CD14-positive monocyte (primary cell): ENCODE measurements around the gene ARMH1. TPM values are rescaled to one million over a fixed set of nuclear protein-coding genes. Genes with fewer than 3 reads are reported as not detected.
A peak's percentile ranks its signal among the peaks of the same experiment; 100 is the strongest.

Experiments used
- DNase-seq, 3 donors: peaks; one replicate each; pipeline ENCODE4 v3.0.0-alpha.2; 2011 to 2022
- H2AFZ ChIP-seq: 2 replicates; pipeline ENCODE4 v1.6.0; 2012; ENCODE audit warnings: mild to moderate bottlenecking, low read depth, low read length, inconsistent platforms; ENCODE audit not compliant: insufficient read depth, poor library complexity, severe bottlenecking
- H3K27ac ChIP-seq, 2 donors: 1 replicate in 1 of 2; 2 replicates in 1 of 2; pipeline ENCODE4 v1.5.1; 2012 to 2013; ENCODE audit warnings: low read length in 2 of 2, control low read depth in 1 of 2, inconsistent platforms in 1 of 2, low read depth in 1 of 2, mild to moderate bottlenecking in 1 of 2
- H3K27me3 ChIP-seq, 2 donors: one replicate each; pipeline versions ENCODE4 v1.6.0 to v1.6.1; 2011 to 2013; ENCODE audit warnings: low read length in 2 of 2; ENCODE audit not compliant: control insufficient read depth in 2 of 2, insufficient read depth in 2 of 2
- H3K36me3 ChIP-seq, 2 donors: replicated peaks in 1 of 2; 1 replicate in 1 of 2; 2 replicates in 1 of 2; pipeline versions ENCODE4 v1.5.1 to v1.6.1; 2012 to 2013; ENCODE audit warnings: low read length in 2 of 2, control low read depth in 1 of 2, inconsistent platforms in 1 of 2, mild to moderate bottlenecking in 1 of 2; ENCODE audit not compliant: insufficient read depth in 2 of 2, control insufficient read depth in 1 of 2
- H3K4me1 ChIP-seq, 2 donors: 1 replicate in 1 of 2; 2 replicates in 1 of 2; pipeline versions ENCODE4 v1.5.1 to v1.6.1; 2012 to 2013; ENCODE audit warnings: low read length in 2 of 2, control low read depth in 1 of 2, inconsistent platforms in 1 of 2, mild to moderate bottlenecking in 1 of 2, moderate library complexity in 1 of 2; ENCODE audit not compliant: insufficient read depth in 2 of 2, control insufficient read depth in 1 of 2
- H3K4me2 ChIP-seq: replicated peaks from 2 replicates; pipeline ENCODE3; 2012; ENCODE audit warnings: low read length, moderate library complexity, mild to moderate bottlenecking; ENCODE audit not compliant: poor library complexity, severe bottlenecking; ENCODE audit errors: extremely low read depth
- H3K4me3 ChIP-seq, 3 experiments: fragments of 200-600 bp in 1 of 3; sonication (generic) in 1 of 3; replicated peaks in 1 of 3; 1 replicate in 2 of 3; 2 replicates in 1 of 3; pipeline ENCODE4 v1.5.1; 2011 to 2013; ENCODE audit warnings: low read length in 3 of 3, mild to moderate bottlenecking in 3 of 3, control low read depth in 2 of 3, low read depth in 2 of 3, inconsistent platforms in 1 of 3, moderate library complexity in 1 of 3
- H3K79me2 ChIP-seq: 2 replicates; pipeline ENCODE4 v1.6.0; 2012; ENCODE audit warnings: mild to moderate bottlenecking, control low read depth, inconsistent platforms, low read length, moderate library complexity; ENCODE audit not compliant: insufficient read depth
- H3K9ac ChIP-seq: 2 replicates; pipeline ENCODE4 v1.6.0; 2017; ENCODE audit warnings: low read length, mild to moderate bottlenecking; ENCODE audit not compliant: insufficient read depth, poor library complexity, severe bottlenecking
- H3K9me3 ChIP-seq, 2 donors: replicated peaks in 1 of 2; 1 replicate in 1 of 2; 2 replicates in 1 of 2; pipeline versions ENCODE4 v1.5.1 to v1.6.1; 2012 to 2013; ENCODE audit warnings: low read length in 2 of 2, control low read depth in 1 of 2; ENCODE audit not compliant: control insufficient read depth in 1 of 2, insufficient read depth in 1 of 2
- H4K20me1 ChIP-seq: 2 replicates; pipeline ENCODE4 v1.6.0; 2012; ENCODE audit warnings: mild to moderate bottlenecking, low read length, control low read depth, moderate library complexity; ENCODE audit not compliant: insufficient read depth
- H3K27ac Mint-ChIP-seq, 7 donors: one replicate each; pipeline ENCODE4 v1.8.0; 2020; ENCODE audit warnings: mild to moderate bottlenecking in 7 of 7, mixed read lengths in 7 of 7, moderate library complexity in 6 of 7, inconsistent platforms in 2 of 7
- H3K27me3 Mint-ChIP-seq, 3 donors: one replicate each; pipeline ENCODE4 v1.8.0; 2021 to 2022; ENCODE audit warnings: low read depth in 3 of 3, mild to moderate bottlenecking in 3 of 3, mixed read lengths in 3 of 3, moderate library complexity in 3 of 3, inconsistent platforms in 1 of 3
- H3K36me3 Mint-ChIP-seq, 2 donors: one replicate each; pipeline ENCODE4 v1.8.0; 2020; ENCODE audit warnings: mixed read lengths in 2 of 2, inconsistent platforms in 1 of 2, mild to moderate bottlenecking in 1 of 2
- H3K4me1 Mint-ChIP-seq: one replicate; pipeline ENCODE4 v1.8.0; 2020; ENCODE audit warnings: mild to moderate bottlenecking, mixed read lengths
- H3K4me3 Mint-ChIP-seq, 2 donors: one replicate each; pipeline ENCODE4 v1.8.0; 2020; ENCODE audit warnings: mild to moderate bottlenecking in 2 of 2, mixed read lengths in 2 of 2, moderate library complexity in 1 of 2
- H3K9me3 Mint-ChIP-seq, 7 donors: one replicate each; pipeline ENCODE4 v1.8.0; 2020 to 2022; ENCODE audit warnings: mixed read lengths in 7 of 7, mild to moderate bottlenecking in 6 of 7, moderate library complexity in 6 of 7, inconsistent platforms in 2 of 7
- WGBS: methylation state at CpG from one replicate; pipeline ENCODE4 v1.1.5; 2013; ENCODE audit warnings: missing lambda C conversion rate; ENCODE audit not compliant: insufficient coverage; 5-methylcytosine and 5-hydroxymethylcytosine counted together
- intact Hi-C, 2 donors: fragments of 100-400 bp; cut with micrococcal nuclease; formaldehyde crosslinking; loops; one replicate each; pipeline versions ENCODE4 v1.15.0 to v1.15.1; 2023
- polyA plus RNA-seq, 3 donors: library from polyadenylated mRNA; depleted of rRNA in 1 of 3; unstranded in 2 of 3; stranded (reverse) in 1 of 3; fragments of 300-500 nt in 2 of 3; fragments of >200 nt in 1 of 3; fragmentation: Illumina TruSeq in 2 of 3; gene quantifications; 1 replicate in 2 of 3; 2 replicates in 1 of 3; pipeline ENCODE4 v1.2.3, GENCODE V29; 2012 to 2021
- TF ChIP-seq, protein P1 (sequence below): fragments of 200-600 bp; IDR thresholded peaks from one replicate; pipeline ENCODE4 v1.8.0; 2022; ENCODE audit warnings: antibody characterized with exemption, mild to moderate bottlenecking

ARMH1 gene
- polyA plus RNA-seq, 3 donors, result 14.7 to 209 (median 15.8) TPM

DNA sequence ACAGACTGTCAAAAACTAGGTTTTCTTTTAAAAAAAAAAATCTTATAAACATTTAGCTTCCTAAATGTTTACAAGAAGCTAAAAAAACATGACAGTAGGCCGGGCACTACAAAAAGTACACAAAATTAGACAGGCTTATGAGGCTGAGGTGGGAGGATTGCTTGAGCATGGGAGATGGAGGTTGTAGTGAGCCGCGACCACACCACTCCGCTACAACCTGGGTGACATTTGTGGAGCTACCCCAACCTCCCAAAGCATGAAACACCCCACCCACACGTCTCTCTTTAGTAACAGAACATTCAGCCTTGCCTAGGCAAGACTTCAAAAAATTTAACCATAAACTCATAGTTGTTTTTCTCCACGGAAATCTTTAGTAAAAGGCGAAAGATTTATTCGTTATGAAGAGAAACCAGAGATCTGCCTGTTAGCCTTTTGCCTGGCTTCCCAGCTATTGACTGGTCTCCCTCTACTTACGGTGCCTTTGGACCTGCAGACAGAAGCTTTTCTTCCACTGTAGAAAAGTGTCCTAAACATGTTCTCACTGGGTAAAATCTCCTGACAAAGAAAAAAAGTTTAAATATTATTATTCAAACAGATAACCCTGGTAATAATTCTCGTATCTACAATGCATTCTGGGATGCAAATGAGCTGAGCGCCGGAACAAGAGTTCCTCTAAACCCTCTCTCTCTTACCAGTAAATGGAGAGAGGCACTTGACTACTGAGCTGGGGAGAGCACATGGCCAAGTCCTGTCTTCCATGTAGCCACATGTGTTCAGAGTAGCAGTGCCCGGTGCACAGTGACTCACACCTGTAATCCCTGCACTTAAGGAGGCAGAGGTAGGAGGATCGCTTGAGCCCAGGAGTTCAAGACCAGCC, 47.2 kb downstream of the ARMH1 start:
- peak overlapping the region; percentile 55 to 89 for H3K27ac ChIP-seq
- H3K9me3 Mint-ChIP-seq, result peaks cover 0 to 5% (median 0%) of the 10 kb centered on the region in 7 donors
- no peaks in the 10 kb centered on the region for H3K27me3 ChIP-seq
- no peaks in the 10 kb centered on the region for H3K9me3 ChIP-seq
- peaks cover 55% of the 10 kb centered on the region for H3K4me1 Mint-ChIP-seq
- H4K20me1 ChIP-seq, result no peaks in the 10 kb centered on the region
- TF ChIP-seq, protein P1, sequence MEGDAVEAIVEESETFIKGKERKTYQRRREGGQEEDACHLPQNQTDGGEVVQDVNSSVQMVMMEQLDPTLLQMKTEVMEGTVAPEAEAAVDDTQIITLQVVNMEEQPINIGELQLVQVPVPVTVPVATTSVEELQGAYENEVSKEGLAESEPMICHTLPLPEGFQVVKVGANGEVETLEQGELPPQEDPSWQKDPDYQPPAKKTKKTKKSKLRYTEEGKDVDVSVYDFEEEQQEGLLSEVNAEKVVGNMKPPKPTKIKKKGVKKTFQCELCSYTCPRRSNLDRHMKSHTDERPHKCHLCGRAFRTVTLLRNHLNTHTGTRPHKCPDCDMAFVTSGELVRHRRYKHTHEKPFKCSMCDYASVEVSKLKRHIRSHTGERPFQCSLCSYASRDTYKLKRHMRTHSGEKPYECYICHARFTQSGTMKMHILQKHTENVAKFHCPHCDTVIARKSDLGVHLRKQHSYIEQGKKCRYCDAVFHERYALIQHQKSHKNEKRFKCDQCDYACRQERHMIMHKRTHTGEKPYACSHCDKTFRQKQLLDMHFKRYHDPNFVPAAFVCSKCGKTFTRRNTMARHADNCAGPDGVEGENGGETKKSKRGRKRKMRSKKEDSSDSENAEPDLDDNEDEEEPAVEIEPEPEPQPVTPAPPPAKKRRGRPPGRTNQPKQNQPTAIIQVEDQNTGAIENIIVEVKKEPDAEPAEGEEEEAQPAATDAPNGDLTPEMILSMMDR, result no peak
- H3K79me2 ChIP-seq, result peaks cover 7% of the 10 kb centered on the region
- H3K36me3 Mint-ChIP-seq, result peaks cover 6 to 8% of the 10 kb centered on the region in 2 donors
- peak overlapping the region; percentile 92 to 98 (median 96) for H3K27ac Mint-ChIP-seq
- 50% methylated on average over 2 of the region's 14 CpGs for WGBS
- H3K27me3 Mint-ChIP-seq, result peaks cover 2 to 8% (median 4%) of the 10 kb centered on the region in 3 donors
- H3K9ac ChIP-seq, result peak overlapping the region; percentile 66
- H3K4me2 ChIP-seq, result peak overlapping the region; percentile 60
- no peak overlapping the region for H2AFZ ChIP-seq
- H3K4me1 ChIP-seq, result peaks cover 42 to 56% of the 10 kb centered on the region in 2 donors
- intact Hi-C loops, result loop anchor here (10.0 kb wide), 2 partner anchors 47 to 53 kb away; partner anchors contain the start of genes ARMH1 (in 1 of the 2), RPS8 (in 1 of the 2) and TMEM53 (in 1 of the 2)
- peak overlapping the region in 1 of 3 experiments; percentile 38 for H3K4me3 ChIP-seq
- H3K36me3 ChIP-seq, result no peaks in the 10 kb centered on the region
- peak; percentile 89 to 95 (median 91) for DNase-seq
- H3K4me3 Mint-ChIP-seq, result peak overlapping the region; percentile 1 to 71

DNA sequence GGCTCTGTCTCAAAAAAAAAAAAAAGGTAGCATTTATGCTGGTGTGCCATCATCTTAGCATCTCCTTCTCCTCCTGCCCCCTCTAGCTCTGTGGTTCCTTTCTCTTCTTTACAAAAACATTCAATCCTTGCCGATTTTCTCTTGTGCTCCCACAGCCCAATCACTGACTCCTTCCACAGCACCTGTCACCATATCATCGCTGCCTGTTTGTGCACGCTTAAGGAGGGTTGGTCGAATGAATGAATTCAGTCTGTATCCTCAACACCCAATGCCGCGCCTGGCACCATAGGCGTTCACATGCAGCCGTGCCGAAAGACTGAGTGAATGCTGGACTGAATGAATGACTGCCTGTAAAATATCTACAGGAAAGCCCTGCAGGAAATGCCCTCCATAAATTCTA, 48.5 kb downstream of the ARMH1 start:
- no peaks in the 10 kb centered on the region for H3K36me3 ChIP-seq
- TF ChIP-seq, protein P1, result no peak
- H3K27me3 Mint-ChIP-seq, result peaks cover 2 to 9% (median 2%) of the 10 kb centered on the region in 3 donors
- no peak overlapping the region for H3K9ac ChIP-seq
- H3K9me3 ChIP-seq, result no peaks in the 10 kb centered on the region
- intact Hi-C loops, result loop anchor here (10.0 kb wide), 2 partner anchors 48 to 52 kb away; partner anchors contain the start of genes ARMH1 (in 1 of the 2), RPS8 (in 1 of the 2) and TMEM53 (in 1 of the 2)
- H3K4me1 Mint-ChIP-seq, result peaks cover 63% of the 10 kb centered on the region
- no peaks in the 10 kb centered on the region for H3K27me3 ChIP-seq
- peak overlapping the region; percentile 83 to 92 (median 89) for H3K27ac Mint-ChIP-seq
- peak overlapping the region; percentile 88 for H3K4me2 ChIP-seq
- peaks cover 47 to 64% of the 10 kb centered on the region in 2 donors for H3K4me1 ChIP-seq
- peak overlapping the region in 2 of 3 experiments; percentile 9 to 73 for H3K4me3 ChIP-seq
- 3% methylated on average over 6 of the region's 9 CpGs for WGBS
- H3K36me3 Mint-ChIP-seq, result peaks cover 6 to 8% of the 10 kb centered on the region in 2 donors
- peaks cover 7% of the 10 kb centered on the region for H3K79me2 ChIP-seq
- no peak for DNase-seq
- H2AFZ ChIP-seq, result no peak overlapping the region
- peak overlapping the region in 1 of 2 donors; percentile 71 for H3K27ac ChIP-seq
- H3K4me3 Mint-ChIP-seq, result peak overlapping the region; percentile 77 to 81
- H3K9me3 Mint-ChIP-seq, result peaks cover 0 to 5% (median 0%) of the 10 kb centered on the region in 7 donors
- H4K20me1 ChIP-seq, result no peaks in the 10 kb centered on the region
